OCI-LY1 (cell line): Measurements from ENCODE around the gene UNC13D.

Experiments
- H2AFZ ChIP-seq: fragments of 200-600 bp; sonication (generic), shearing (Covaris generic); 2 replicates; pipeline ENCODE4 v1.6.0; 2014; ENCODE audit warnings: antibody characterized with exemption, mild to moderate bottlenecking, low read length
- H3F3A ChIP-seq: fragments of 200-600 bp; sonication (generic), shearing (Covaris generic); 2 replicates; pipeline ENCODE4 v1.6.0; 2014; ENCODE audit warnings: mild to moderate bottlenecking, antibody characterized with exemption, low read length, moderate library complexity; ENCODE audit not compliant: insufficient read depth
- H3K27ac ChIP-seq: fragments of 200-600 bp; sonication (generic); 2 replicates; pipeline ENCODE4 v1.5.1; 2014; ENCODE audit warnings: low read length, mixed run types, mild to moderate bottlenecking, low read depth; ENCODE audit not compliant: poor library complexity, severe bottlenecking
- H3K27me3 ChIP-seq: fragments of 200-600 bp; sonication (generic); 2 replicates; pipeline ENCODE4 v1.6.0; 2014; ENCODE audit warnings: antibody characterized with exemption, mild to moderate bottlenecking, low read length, moderate library complexity; ENCODE audit not compliant: insufficient read depth
- H3K36me3 ChIP-seq: fragments of 200-600 bp; sonication (generic); 2 replicates; pipeline ENCODE4 v1.6.1; 2014; ENCODE audit warnings: mild to moderate bottlenecking, antibody characterized with exemption, low read length, moderate library complexity, mixed read lengths; ENCODE audit not compliant: insufficient read depth
- H3K4me1 ChIP-seq: fragments of 200-600 bp; sonication (generic); 2 replicates; pipeline ENCODE4 v1.5.1; 2014; ENCODE audit warnings: mild to moderate bottlenecking, low read length, moderate library complexity; ENCODE audit not compliant: insufficient read depth, severe bottlenecking
- H3K4me2 ChIP-seq: fragments of 200-600 bp; sonication (generic), shearing (Covaris generic); 2 replicates; pipeline ENCODE4 v1.6.1; 2014; ENCODE audit warnings: low read length
- H3K4me3 ChIP-seq: fragments of 200-600 bp; sonication (generic); 2 replicates; pipeline ENCODE4 v1.5.1; 2014; ENCODE audit warnings: low read length, low read depth, mild to moderate bottlenecking, mixed read lengths; ENCODE audit not compliant: poor library complexity, severe bottlenecking
- H3K79me2 ChIP-seq: fragments of 200-600 bp; shearing (Covaris generic); 2 replicates; pipeline ENCODE4 v1.6.1; 2016; ENCODE audit warnings: mixed run types, low read length, mixed read lengths; ENCODE audit not compliant: insufficient read depth
- H3K9ac ChIP-seq: fragments of 200-600 bp; sonication (generic), shearing (Covaris generic); 2 replicates; pipeline ENCODE4 v1.6.1; 2014; ENCODE audit warnings: mild to moderate bottlenecking, low read length, mixed read lengths
- H3K9me2 ChIP-seq: fragments of 200-600 bp; sonication (generic), shearing (Covaris generic); 2 replicates; pipeline ENCODE4 v1.6.1; 2014; ENCODE audit warnings: low read depth, mild to moderate bottlenecking, low read length, mixed read lengths
- H3K9me3 ChIP-seq: fragments of 200-600 bp; shearing (Covaris generic); 2 replicates; pipeline ENCODE4 v1.6.1; 2014; ENCODE audit warnings: low read length, mixed read lengths
- H4K20me1 ChIP-seq: fragments of 200-600 bp; sonication (generic), shearing (Covaris generic); 2 replicates; pipeline ENCODE4 v1.6.0; 2016; ENCODE audit warnings: mild to moderate bottlenecking, low read length; ENCODE audit not compliant: insufficient read depth
- EZH2 ChIP-seq: fragments of 200-600 bp; sonication (generic), shearing (Covaris generic); IDR thresholded peaks from 2 replicates; pipeline ENCODE4 v1.8.0; 2017; ENCODE audit warnings: borderline replicate concordance, mixed run types, mild to moderate bottlenecking, antibody characterized with exemption, low read length, moderate library complexity, mixed read lengths
- TF ChIP-seq, protein P1 (sequence below): fragments of 200-600 bp; sonication (generic), shearing (Covaris generic); IDR thresholded peaks from 2 replicates; pipeline ENCODE4 v1.5.1; 2017; ENCODE audit warnings: mild to moderate bottlenecking, antibody characterized with exemption, low read length, moderate library complexity, mixed read lengths

Gene UNC13D

DNA sequence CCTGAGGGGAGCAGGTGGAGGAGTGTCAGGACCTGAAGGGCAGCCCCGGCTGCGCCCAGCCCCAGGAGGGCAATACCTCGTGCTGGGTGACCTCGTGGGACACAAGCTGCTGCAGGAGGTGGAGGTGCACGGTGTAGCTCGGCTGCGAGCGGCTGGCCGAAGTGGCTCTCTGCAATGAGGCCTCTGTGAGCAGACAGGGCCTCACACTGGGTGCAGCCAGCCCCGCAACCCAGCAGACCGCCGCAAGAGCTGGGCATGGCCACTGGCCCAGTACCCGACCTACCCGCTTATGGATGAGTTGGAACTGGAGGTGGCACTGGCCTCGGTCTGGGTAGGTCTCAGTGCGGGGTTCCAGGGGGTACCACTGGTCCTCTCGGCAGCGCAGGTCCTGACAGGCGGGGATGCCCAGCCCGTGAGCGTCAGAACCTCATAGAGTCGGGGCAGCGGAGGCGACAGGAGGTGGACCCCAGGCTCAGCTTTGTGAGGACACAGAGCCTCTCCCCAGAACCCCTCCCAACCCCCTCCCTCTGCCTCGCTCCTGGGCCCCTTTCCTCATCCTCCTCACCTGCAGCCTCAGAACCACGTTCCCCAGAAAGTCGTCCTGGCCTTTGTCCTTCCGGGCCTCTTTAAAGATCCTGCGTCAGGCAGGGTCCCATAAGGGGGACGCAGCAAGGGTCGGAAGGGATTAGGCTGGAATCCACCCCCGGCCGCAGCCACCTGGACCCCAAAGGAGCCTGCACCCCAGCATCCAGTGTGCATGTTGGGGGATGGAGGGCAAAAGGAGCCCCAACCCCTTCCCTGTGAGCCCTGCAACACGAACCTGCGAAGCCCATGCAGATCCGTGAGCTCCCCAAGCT is 4.0 kb downstream of the UNC13D start:
- Histone ChIP-seq H3K4me3 (no peak overlapping the region), H3K36me3 (no peaks in the 10 kb centered on the region), H3K79me2 (no peaks in the 10 kb centered on the region), H3K4me1 (peaks cover 3% of the 10 kb centered on the region), H3F3A (no peaks in the 10 kb centered on the region), H3K4me2 (no peak overlapping the region), H3K9me3 (no peaks in the 10 kb centered on the region), H4K20me1 (no peaks in the 10 kb centered on the region), H3K27ac (no peak overlapping the region), H2AFZ (no peak overlapping the region), H3K9me2 (no peaks in the 10 kb centered on the region), H3K9ac (no peak overlapping the region), H3K27me3 (no peaks in the 10 kb centered on the region; the same call in 1 of the 2 replicates)
- TF ChIP-seq EZH2, result no peak
- TF ChIP-seq, protein P1, sequence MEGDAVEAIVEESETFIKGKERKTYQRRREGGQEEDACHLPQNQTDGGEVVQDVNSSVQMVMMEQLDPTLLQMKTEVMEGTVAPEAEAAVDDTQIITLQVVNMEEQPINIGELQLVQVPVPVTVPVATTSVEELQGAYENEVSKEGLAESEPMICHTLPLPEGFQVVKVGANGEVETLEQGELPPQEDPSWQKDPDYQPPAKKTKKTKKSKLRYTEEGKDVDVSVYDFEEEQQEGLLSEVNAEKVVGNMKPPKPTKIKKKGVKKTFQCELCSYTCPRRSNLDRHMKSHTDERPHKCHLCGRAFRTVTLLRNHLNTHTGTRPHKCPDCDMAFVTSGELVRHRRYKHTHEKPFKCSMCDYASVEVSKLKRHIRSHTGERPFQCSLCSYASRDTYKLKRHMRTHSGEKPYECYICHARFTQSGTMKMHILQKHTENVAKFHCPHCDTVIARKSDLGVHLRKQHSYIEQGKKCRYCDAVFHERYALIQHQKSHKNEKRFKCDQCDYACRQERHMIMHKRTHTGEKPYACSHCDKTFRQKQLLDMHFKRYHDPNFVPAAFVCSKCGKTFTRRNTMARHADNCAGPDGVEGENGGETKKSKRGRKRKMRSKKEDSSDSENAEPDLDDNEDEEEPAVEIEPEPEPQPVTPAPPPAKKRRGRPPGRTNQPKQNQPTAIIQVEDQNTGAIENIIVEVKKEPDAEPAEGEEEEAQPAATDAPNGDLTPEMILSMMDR, result no peak

GRCh38 chr17:75838410-75838809 is 5.8 kb downstream of the UNC13D start:
- H3K27ac ChIP-seq, result no peak overlapping the region
- H3K4me2 ChIP-seq, result no peak overlapping the region
- no peak overlapping the region for H3K4me3 ChIP-seq
- no peaks in the 10 kb centered on the region for H3F3A ChIP-seq
- no peak overlapping the region for H2AFZ ChIP-seq
- no peaks in the 10 kb centered on the region for H3K9me2 ChIP-seq
- no peaks in the 10 kb centered on the region for H4K20me1 ChIP-seq
- TF ChIP-seq EZH2, result no peak
- TF ChIP-seq, protein P1, result no peak
- H3K79me2 ChIP-seq, result no peaks in the 10 kb centered on the region
- H3K4me1 ChIP-seq, result no peaks in the 10 kb centered on the region
- H3K27me3 ChIP-seq, result peaks cover 2% of the 10 kb centered on the region; the same call in 1 of the 2 replicates
- H3K9ac ChIP-seq, result no peak overlapping the region
- no peaks in the 10 kb centered on the region for H3K9me3 ChIP-seq
- H3K36me3 ChIP-seq, result no peaks in the 10 kb centered on the region

DNA sequence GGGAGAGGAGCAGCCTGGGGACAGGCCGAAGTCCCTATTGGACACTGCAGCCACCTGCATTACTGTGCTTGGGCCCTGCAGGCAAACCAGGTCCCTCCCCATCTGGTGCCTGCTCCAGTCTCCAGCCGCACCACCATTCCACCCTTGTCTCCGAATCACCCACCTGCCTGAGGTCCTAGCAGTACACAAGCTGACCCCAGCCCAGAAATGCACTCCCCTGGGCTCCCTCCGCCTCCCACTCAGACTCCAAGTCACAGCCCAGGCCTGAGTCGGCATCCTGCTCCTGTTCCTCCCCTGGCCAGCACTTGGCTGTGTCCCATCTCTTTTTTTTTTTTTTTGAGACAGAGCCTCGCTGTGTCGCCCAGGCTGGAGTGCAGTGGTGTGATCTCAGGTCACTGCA is 6.3 kb downstream of the UNC13D start:
- Histone ChIP-seq H3K27me3 (peaks cover 5% of the 10 kb centered on the region; the same call in 1 of the 2 replicates), H3K9me2 (no peaks in the 10 kb centered on the region), H3K79me2 (no peaks in the 10 kb centered on the region), H3K27ac (no peak overlapping the region), H3K36me3 (no peaks in the 10 kb centered on the region), H3K4me1 (peaks cover 4% of the 10 kb centered on the region), H3F3A (no peaks in the 10 kb centered on the region), H3K4me2 (no peak overlapping the region), H3K9ac (no peak overlapping the region), H3K4me3 (no peak overlapping the region), H4K20me1 (no peaks in the 10 kb centered on the region), H2AFZ (no peak overlapping the region), H3K9me3 (no peaks in the 10 kb centered on the region)
- no peak for TF ChIP-seq EZH2
- TF ChIP-seq, protein P1, result no peak
